DOHH2 (cell line): ENCODE measurements around the gene TFF2.

Experiments
- H3F3A ChIP-seq: fragments of 200-600 bp; sonication (generic), shearing (Covaris generic); 2 replicates; pipeline ENCODE4 v1.6.0; 2016; ENCODE audit warnings: antibody characterized with exemption, mild to moderate bottlenecking; ENCODE audit not compliant: control insufficient read depth, insufficient read depth
- H3K27ac ChIP-seq: fragments of 200-600 bp; sonication (generic); 2 replicates; pipeline ENCODE4 v1.5.1; 2014; ENCODE audit warnings: low read depth, mild to moderate bottlenecking, low read length, moderate library complexity
- H3K27me3 ChIP-seq: fragments of 200-600 bp; sonication (generic); 2 replicates; pipeline ENCODE4 v1.6.1; 2014; ENCODE audit warnings: mild to moderate bottlenecking, low read length, mixed read lengths; ENCODE audit not compliant: control insufficient read depth
- H3K36me3 ChIP-seq: fragments of 200-600 bp; sonication (generic); 2 replicates; pipeline ENCODE4 v1.6.1; 2014; ENCODE audit warnings: mild to moderate bottlenecking, low read length, moderate library complexity, mixed read lengths; ENCODE audit not compliant: control insufficient read depth
- H3K4me1 ChIP-seq: fragments of 200-600 bp; sonication (generic); 2 replicates; pipeline ENCODE4 v1.6.1; 2014; ENCODE audit warnings: mild to moderate bottlenecking, low read length, mixed read lengths; ENCODE audit not compliant: control insufficient read depth
- H3K4me2 ChIP-seq: fragments of 200-600 bp; sonication (generic); 2 replicates; pipeline ENCODE4 v1.6.0; 2014; ENCODE audit warnings: mild to moderate bottlenecking, low read length, moderate library complexity
- H3K4me3 ChIP-seq: fragments of 200-600 bp; sonication (generic); 2 replicates; pipeline ENCODE4 v1.5.1; 2014; ENCODE audit warnings: mild to moderate bottlenecking, low read length, mixed read lengths
- H3K79me2 ChIP-seq: fragments of 200-600 bp; sonication (generic); 2 replicates; pipeline ENCODE4 v1.6.1; 2014; ENCODE audit warnings: mild to moderate bottlenecking, low read length, mixed read lengths; ENCODE audit not compliant: control insufficient read depth
- H3K9me2 ChIP-seq: fragments of 200-600 bp; sonication (generic); replicated peaks from 2 replicates; pipeline ENCODE4 v1.6.1; 2014; ENCODE audit warnings: mild to moderate bottlenecking, low read length, mixed read lengths; ENCODE audit not compliant: control insufficient read depth
- H3K9me3 ChIP-seq: fragments of 200-600 bp; sonication (generic); 2 replicates; pipeline ENCODE4 v1.6.1; 2014; ENCODE audit warnings: antibody characterized with exemption, low read length, mixed read lengths; ENCODE audit not compliant: control insufficient read depth, insufficient read depth
- H4K20me1 ChIP-seq: fragments of 200-600 bp; sonication (generic); 2 replicates; pipeline ENCODE4 v1.6.0; 2014; ENCODE audit warnings: low read depth, mild to moderate bottlenecking, antibody characterized with exemption, low read length, moderate library complexity; ENCODE audit not compliant: control insufficient read depth, insufficient read depth
- EZH2phosphoT487 ChIP-seq: fragments of 200-600 bp; sonication (generic); IDR thresholded peaks from 2 replicates; pipeline ENCODE4 v1.6.1; 2017; ENCODE audit warnings: borderline replicate concordance, mild to moderate bottlenecking, antibody characterized with exemption, low read length, moderate library complexity, mixed read lengths
- TF ChIP-seq, protein P1 (sequence below): fragments of 200-600 bp; sonication (generic); IDR thresholded peaks from one replicate; pipeline ENCODE4 v1.5.1; 2014; ENCODE audit warnings: antibody characterized with exemption, mild to moderate bottlenecking, low read depth, low read length; ENCODE audit not compliant: poor library complexity, severe bottlenecking

Gene TFF2

DNA sequence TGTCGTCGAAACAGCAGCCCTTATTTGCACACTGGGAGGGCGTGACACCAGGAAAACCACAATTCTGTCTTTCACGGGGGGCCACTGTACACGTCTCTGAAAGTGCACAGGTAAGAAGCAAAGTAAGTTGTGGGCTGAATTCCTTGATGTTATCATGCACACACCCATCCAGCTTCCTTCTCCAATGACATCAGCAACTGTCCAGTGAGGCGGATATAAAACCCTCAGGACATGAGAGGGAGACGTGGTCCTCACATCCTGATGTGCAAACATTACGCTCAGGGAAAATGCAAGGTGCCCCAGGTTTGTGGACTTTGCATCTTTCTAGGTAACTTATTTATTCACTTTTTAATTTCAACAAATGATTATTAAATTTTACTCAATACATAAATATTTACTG is 12.5 kb upstream of the TFF2 start:
- Histone ChIP-seq H3F3A (no peaks in the 10 kb centered on the region), H3K4me3 (no peak overlapping the region), H3K27me3 (peaks cover 29% of the 10 kb centered on the region), H3K27ac (no peak overlapping the region), H3K79me2 (no peaks in the 10 kb centered on the region), H3K9me2 (no peaks in the 10 kb centered on the region), H3K4me1 (peaks cover 22% of the 10 kb centered on the region), H3K9me3 (peaks cover 6% of the 10 kb centered on the region), H3K36me3 (no peaks in the 10 kb centered on the region), H3K4me2 (peak overlapping the region; percentile 44), H4K20me1 (no peaks in the 10 kb centered on the region)
- TF ChIP-seq EZH2phosphoT487, result no peak
- TF ChIP-seq, protein P1, sequence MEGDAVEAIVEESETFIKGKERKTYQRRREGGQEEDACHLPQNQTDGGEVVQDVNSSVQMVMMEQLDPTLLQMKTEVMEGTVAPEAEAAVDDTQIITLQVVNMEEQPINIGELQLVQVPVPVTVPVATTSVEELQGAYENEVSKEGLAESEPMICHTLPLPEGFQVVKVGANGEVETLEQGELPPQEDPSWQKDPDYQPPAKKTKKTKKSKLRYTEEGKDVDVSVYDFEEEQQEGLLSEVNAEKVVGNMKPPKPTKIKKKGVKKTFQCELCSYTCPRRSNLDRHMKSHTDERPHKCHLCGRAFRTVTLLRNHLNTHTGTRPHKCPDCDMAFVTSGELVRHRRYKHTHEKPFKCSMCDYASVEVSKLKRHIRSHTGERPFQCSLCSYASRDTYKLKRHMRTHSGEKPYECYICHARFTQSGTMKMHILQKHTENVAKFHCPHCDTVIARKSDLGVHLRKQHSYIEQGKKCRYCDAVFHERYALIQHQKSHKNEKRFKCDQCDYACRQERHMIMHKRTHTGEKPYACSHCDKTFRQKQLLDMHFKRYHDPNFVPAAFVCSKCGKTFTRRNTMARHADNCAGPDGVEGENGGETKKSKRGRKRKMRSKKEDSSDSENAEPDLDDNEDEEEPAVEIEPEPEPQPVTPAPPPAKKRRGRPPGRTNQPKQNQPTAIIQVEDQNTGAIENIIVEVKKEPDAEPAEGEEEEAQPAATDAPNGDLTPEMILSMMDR, result no peak

DNA sequence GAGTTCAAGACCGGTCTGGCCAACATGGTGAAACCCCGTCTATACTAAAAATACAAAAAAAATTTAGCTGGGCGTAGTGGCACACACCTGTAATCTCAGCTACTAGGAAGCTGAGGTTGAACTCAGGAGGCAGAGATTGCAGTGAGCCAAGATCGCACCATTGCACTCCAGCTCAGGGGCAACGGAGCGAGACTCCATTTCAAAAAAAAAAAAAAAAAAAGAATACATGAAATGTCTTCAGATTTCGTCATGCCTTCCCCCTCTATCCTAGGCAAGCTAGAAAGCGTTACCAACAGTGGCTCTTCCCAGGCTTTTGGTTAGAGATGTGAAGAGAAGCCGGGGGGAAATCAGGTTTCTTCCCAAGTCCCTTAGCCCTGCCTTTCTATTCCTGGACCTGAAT is 11.9 kb upstream of the TFF2 start:
- TF ChIP-seq, protein P1, result no peak
- TF ChIP-seq EZH2phosphoT487, result no peak
- peak overlapping the region; percentile 44 for H3K4me2 ChIP-seq
- H3K36me3 ChIP-seq, result no peaks in the 10 kb centered on the region

DNA sequence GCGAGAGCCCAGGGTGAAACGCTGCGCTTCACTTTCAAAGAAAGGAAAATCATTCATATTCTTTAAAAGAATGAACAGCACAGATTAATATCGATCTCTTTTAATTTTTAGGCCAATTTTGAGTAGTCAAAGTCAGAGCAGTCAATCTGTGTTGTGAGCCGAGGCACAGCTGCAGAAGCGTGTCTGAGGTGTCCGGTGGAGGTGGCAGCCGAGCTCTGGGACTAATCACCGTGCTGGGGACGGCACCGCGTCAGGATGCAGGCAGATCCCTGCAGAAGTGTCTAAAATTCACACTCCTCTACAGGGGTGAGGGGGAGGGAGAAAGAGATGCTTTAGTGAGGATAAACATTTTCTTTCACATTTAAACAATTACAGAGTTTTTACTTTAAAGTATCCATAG is 11.4 kb upstream of the TFF2 start:
- Histone ChIP-seq H3K36me3 (no peaks in the 10 kb centered on the region), H3K4me3 (peak overlapping the region; percentile 15; the same call in 1 of the 2 replicates), H3K9me2 (no peaks in the 10 kb centered on the region), H3K9me3 (peaks cover 6% of the 10 kb centered on the region), H3K27ac (no peak overlapping the region), H3K79me2 (no peaks in the 10 kb centered on the region), H3K4me1 (peaks cover 22% of the 10 kb centered on the region), H4K20me1 (no peaks in the 10 kb centered on the region), H3K27me3 (peaks cover 29% of the 10 kb centered on the region), H3K4me2 (peak overlapping the region; percentile 44), H3F3A (no peaks in the 10 kb centered on the region)
- no peak for TF ChIP-seq EZH2phosphoT487
- TF ChIP-seq, protein P1, result no peak

More for the DNA sequence above, 11.9 kb upstream of the TFF2 start:
- no peaks in the 10 kb centered on the region for H4K20me1 ChIP-seq
- peaks cover 6% of the 10 kb centered on the region for H3K9me3 ChIP-seq
- peaks cover 22% of the 10 kb centered on the region for H3K4me1 ChIP-seq
- H3K27me3 ChIP-seq, result peaks cover 29% of the 10 kb centered on the region
- H3F3A ChIP-seq, result no peaks in the 10 kb centered on the region
- H3K4me3 ChIP-seq, result peak overlapping the region; percentile 15; the same call in 1 of the 2 replicates
- no peaks in the 10 kb centered on the region for H3K9me2 ChIP-seq
- no peak overlapping the region for H3K27ac ChIP-seq
- H3K79me2 ChIP-seq, result no peaks in the 10 kb centered on the region
